Measurements from ENCODE around the gene RPRM.

RPRM gene

GRCh38 chr2:153451611-153452010 is 27.0 kb downstream of the RPRM start:
- TF ChIP-seq CTCF (IDR thresholded peaks at IDR 0.05), result no peak

- TF ChIP-seq CTCF (IDR thresholded peaks at IDR 0.05), result no peak
Observed at GRCh38 chr2:153443106-153443505, 35.5 kb downstream of the RPRM start.

- no peak for TF ChIP-seq CTCF (IDR thresholded peaks at IDR 0.05)
Observed at GRCh38 chr2:153433403-153433802, 45.2 kb downstream of the RPRM start.

- TF ChIP-seq CTCF (IDR thresholded peaks at IDR 0.05), result no peak
Observed at GRCh38 chr2:153432381-153432780, 46.2 kb downstream of the RPRM start.

- TF ChIP-seq CTCF (IDR thresholded peaks at IDR 0.05), result no peak
Observed at GRCh38 chr2:153431114-153431513, 47.4 kb downstream of the RPRM start.
